Astrocyte of the spinal cord (primary cell): ENCODE measurements around the gene DAP.
A peak's percentile ranks its signal among the peaks of the same experiment; 100 is the strongest.

Source experiments
- DNase-seq: peaks from one replicate; pipeline ENCODE4 v3.0.0; 2011; ENCODE audit warnings: low read depth, low spot score
- H3K4me3 ChIP-seq: 2 replicates; pipeline ENCODE4 v1.5.1; 2011; ENCODE audit warnings: low read depth, mild to moderate bottlenecking, low read length, moderate library complexity
- CTCF ChIP-seq: IDR thresholded peaks from 2 replicates; pipeline ENCODE4 v1.5.1; 2012; ENCODE audit warnings: low read depth, mild to moderate bottlenecking, low read length, inconsistent platforms
- in situ Hi-C: cut with HindIII; loops from 2 replicates; pipeline ENCODE4 v1.10.0; 2017; ENCODE audit warnings: low sequenced_read_pairs

Gene DAP

GRCh38 chr5:10744681-10745080 is 16.4 kb downstream of the DAP start:
- TF ChIP-seq CTCF, result no peak
- in situ Hi-C loops, result no loop called here
- DNase-seq, result no peak

GRCh38 chr5:10743951-10744350 is 17.1 kb downstream of the DAP start:
- no peak overlapping the region for H3K4me3 ChIP-seq
- TF ChIP-seq CTCF, result no peak
- no peak for DNase-seq
- in situ Hi-C loops, result no loop called here

More at GRCh38 chr5:10744681-10745080, 16.4 kb downstream of the DAP start:
- H3K4me3 ChIP-seq, result no peak overlapping the region

GRCh38 chr5:10743526-10743925 is 17.5 kb downstream of the DAP start:
- no peak for DNase-seq
- in situ Hi-C loops, result no loop called here
- no peak for TF ChIP-seq CTCF
- no peak overlapping the region for H3K4me3 ChIP-seq

GRCh38 chr5:10741661-10742060 is 19.4 kb downstream of the DAP start:
- peak; percentile 16 for TF ChIP-seq CTCF
- H3K4me3 ChIP-seq, result no peak overlapping the region
- in situ Hi-C loops, result no loop called here
- DNase-seq, result no peak

- TF ChIP-seq CTCF, result no peak
- in situ Hi-C loops, result no loop called here
- DNase-seq, result no peak
- no peak overlapping the region for H3K4me3 ChIP-seq
Measured at GRCh38 chr5:10740384-10740783, 20.6 kb downstream of the DAP start.

GRCh38 chr5:10737880-10738279 is 23.2 kb downstream of the DAP start:
- in situ Hi-C loops, result no loop called here
- DNase-seq, result no peak
- no peak for TF ChIP-seq CTCF
- no peak overlapping the region for H3K4me3 ChIP-seq

- in situ Hi-C loops, result no loop called here
- H3K4me3 ChIP-seq, result no peak overlapping the region
- no peak for DNase-seq
- TF ChIP-seq CTCF, result no peak
Measured at GRCh38 chr5:10736808-10737207, 24.2 kb downstream of the DAP start.
